NB4 (cell line): ENCODE data around the gene PLEKHG4.

Source experiments
- CTCF ChIP-seq: IDR thresholded peaks from one replicate; pipeline ENCODE4 v1.5.1; 2012; ENCODE audit warnings: low read depth, low read length
- MAX ChIP-seq: IDR thresholded peaks from 2 replicates; pipeline ENCODE4 v1.6.1; 2011; ENCODE audit warnings: low read depth, low read length
- MYC ChIP-seq: IDR thresholded peaks from 2 replicates; pipeline ENCODE4 v1.6.1; 2011; ENCODE audit warnings: low read depth, low read length
- POLR2A ChIP-seq: IDR thresholded peaks from 2 replicates; pipeline ENCODE4 v1.6.1; 2011; ENCODE audit warnings: mild to moderate bottlenecking; ENCODE audit not compliant: insufficient read length; ENCODE audit errors: extremely low read depth

- no peak for TF ChIP-seq CTCF
- no peak for TF ChIP-seq POLR2A
- peak; percentile 27; the same call in 1 of the 2 replicates for TF ChIP-seq MYC
- no peak for TF ChIP-seq MAX
Observed at GRCh38 chr16:67248401-67249177, 30.7 kb upstream of the PLEKHG4 start, which contains the start of gene SLC9A5.
